HUES64 (cell line): ENCODE measurements around the gene KHK.
A peak's percentile ranks its signal among the peaks of the same experiment; 100 is the strongest.

Experiments
- H3K27ac ChIP-seq: 2 replicates; pipeline ENCODE4 v1.7.0; 2013; ENCODE audit warnings: low read depth, low read length, inconsistent platforms
- H3K27me3 ChIP-seq: 2 replicates; pipeline ENCODE4 v1.6.1; 2013; ENCODE audit warnings: mild to moderate bottlenecking, low read length; ENCODE audit not compliant: insufficient read depth
- H3K36me3 ChIP-seq: 2 replicates; pipeline ENCODE4 v1.6.1; 2013; ENCODE audit warnings: mild to moderate bottlenecking, low read length; ENCODE audit not compliant: insufficient read depth
- H3K4me1 ChIP-seq: 2 replicates; pipeline ENCODE4 v1.6.1; 2013; ENCODE audit warnings: mild to moderate bottlenecking, low read length, moderate library complexity; ENCODE audit not compliant: insufficient read depth
- H3K4me3 ChIP-seq: 2 replicates; pipeline ENCODE4 v1.5.1; 2013; ENCODE audit warnings: mild to moderate bottlenecking, low read length, moderate library complexity
- H3K9ac ChIP-seq: 2 replicates; pipeline ENCODE4 v1.6.1; 2013; ENCODE audit warnings: mild to moderate bottlenecking, low read depth, low read length
- H3K9me3 ChIP-seq: 2 replicates; pipeline ENCODE4 v1.6.1; 2013; ENCODE audit warnings: low read depth, low read length; ENCODE audit not compliant: insufficient read depth
- WGBS: fragments of 150-250, 120-280 bp; methylation state at CpG from one replicate; pipeline ENCODE4 v1.1.7; 2013; ENCODE audit warnings: missing lambda C conversion rate; 5-methylcytosine and 5-hydroxymethylcytosine counted together

Gene KHK

DNA sequence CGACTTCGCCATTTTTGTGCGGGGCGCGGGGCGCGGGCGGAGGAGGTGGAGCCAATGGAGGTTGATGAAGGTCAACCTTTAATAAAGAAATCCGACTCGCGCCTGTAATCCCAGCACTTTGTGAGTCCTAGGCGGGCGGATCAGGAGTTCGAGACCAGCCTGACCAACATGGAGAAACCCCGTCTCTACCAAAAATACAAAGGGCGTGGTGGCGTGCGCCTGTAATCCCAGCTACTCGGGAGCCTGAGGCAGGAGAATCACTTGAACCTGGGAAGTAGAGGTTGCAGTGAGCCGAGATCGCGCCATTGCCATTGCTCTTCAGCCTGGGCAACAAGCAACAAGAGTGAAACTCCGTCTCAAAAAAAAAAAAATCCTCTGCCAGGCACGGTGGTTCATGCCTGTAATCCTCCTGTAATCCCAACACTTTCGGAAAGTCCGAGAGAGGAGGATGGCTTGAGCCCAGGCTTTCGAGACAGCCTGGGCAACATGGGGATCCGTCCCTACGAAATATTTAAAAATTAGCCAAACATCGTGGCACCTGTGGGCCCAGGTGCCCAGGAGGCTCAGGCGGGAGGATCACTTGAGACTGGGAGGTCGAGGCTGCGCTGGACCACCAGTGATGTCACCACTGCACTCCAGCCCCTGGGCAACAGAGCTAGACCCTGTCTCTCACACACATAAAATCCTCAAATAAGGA lies 48.4 kb downstream of the KHK start:
- Histone ChIP-seq H3K27me3 (no peaks in the 10 kb centered on the region), H3K27ac (no peak overlapping the region), H3K9me3 (no peaks in the 10 kb centered on the region), H3K4me1 (peaks cover 5% of the 10 kb centered on the region; the same call in 1 of the 2 replicates), H3K9ac (no peak overlapping the region), H3K4me3 (peak overlapping the region; percentile 82), H3K36me3 (peaks cover 32% of the 10 kb centered on the region)
- WGBS: 54% methylated on average over 33 of the region's 33 CpGs

DNA sequence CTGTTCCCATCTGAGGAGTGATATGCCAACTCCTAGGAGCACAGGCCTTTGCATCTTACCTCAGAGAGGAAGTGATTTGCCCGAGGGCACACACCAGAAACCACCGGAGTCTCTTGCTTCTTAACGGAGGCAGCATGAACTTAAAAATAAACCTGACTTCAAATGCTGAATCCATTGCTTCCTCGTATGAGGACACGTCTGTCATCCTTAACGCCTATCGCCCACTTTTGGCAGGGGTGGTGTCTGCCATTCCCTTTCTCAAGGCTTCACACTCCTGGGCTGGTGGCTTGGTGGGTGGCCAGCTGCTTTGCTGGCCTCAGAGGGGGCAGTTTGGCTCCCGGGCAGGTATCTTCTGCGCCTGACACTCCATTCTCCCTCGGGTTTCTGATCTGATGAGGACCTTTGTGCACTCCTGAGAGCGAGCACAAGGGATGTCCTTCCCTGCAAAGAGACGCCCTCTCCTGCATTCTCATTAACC lies 48.9 kb downstream of the KHK start:
- no peak overlapping the region for H3K27ac ChIP-seq
- H3K9ac ChIP-seq: no peak overlapping the region
- no peak overlapping the region for H3K4me3 ChIP-seq

DNA sequence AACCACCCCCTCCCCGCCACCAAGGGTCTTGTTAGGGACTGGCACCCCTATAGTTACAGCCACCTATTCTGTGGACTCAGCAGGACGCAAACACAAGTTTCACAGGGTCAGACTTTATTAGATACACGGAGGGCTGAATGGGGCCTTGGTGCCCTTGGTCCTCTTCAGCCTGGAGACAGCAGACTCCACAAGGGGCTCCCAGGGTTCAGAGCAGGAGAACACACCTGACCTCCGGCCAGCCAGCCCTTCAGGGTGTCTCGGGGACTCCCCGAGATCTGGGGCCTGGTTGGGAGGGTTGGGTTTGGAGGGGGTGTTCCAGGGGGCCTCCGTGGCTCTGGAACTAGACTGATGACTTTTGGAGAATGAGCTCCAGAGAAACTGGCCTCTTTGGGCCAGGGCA lies 50.2 kb downstream of the KHK start:
- H3K36me3 ChIP-seq: peaks cover 14% of the 10 kb centered on the region
- H3K27ac ChIP-seq: no peak overlapping the region
- peaks cover 5% of the 10 kb centered on the region; the same call in 1 of the 2 replicates for H3K4me1 ChIP-seq
- H3K27me3 ChIP-seq: no peaks in the 10 kb centered on the region
- H3K9ac ChIP-seq: no peak overlapping the region
- 94% methylated on average over 7 of the region's 7 CpGs for WGBS
- H3K4me3 ChIP-seq: no peak overlapping the region
- H3K9me3 ChIP-seq: no peaks in the 10 kb centered on the region

More for the DNA sequence above, 48.9 kb downstream of the KHK start:
- Histone ChIP-seq H3K4me1 (peaks cover 5% of the 10 kb centered on the region; the same call in 1 of the 2 replicates), H3K27me3 (no peaks in the 10 kb centered on the region), H3K9me3 (no peaks in the 10 kb centered on the region), H3K36me3 (peaks cover 26% of the 10 kb centered on the region)
- 94% methylated on average over 12 of the region's 12 CpGs for WGBS

DNA sequence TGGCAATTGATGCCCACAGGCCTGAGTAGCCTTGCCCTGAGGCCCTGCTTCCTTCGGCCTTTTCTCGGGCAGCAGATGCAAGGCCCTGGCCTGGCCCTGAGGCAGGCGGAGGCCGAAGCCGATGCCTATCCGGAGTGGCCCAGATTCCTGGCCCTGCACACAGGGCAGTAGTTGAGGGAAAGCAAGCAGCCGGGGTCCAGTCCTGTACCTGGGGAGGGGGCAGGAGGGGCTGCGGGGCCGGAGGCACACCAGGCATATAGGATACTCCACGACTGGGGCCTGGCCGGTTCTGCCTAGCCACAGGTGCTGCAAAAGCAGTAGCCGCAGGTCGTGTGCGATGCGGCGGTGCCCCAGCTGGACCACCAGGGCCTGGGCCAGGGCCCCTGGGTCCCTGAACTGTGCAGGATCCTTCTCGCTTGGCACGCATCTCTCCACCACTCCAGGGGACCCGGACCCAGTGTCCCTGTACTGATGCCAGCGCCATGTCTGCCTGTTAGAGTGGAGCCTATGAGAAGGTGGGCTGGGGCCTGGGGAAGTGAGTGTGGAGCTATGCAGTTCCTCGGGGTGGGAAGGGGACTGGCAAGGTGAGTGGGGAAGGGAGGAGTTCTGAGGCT lies 50.9 kb downstream of the KHK start:
- H3K9me3 ChIP-seq: no peaks in the 10 kb centered on the region
- H3K9ac ChIP-seq: no peak overlapping the region
- H3K36me3 ChIP-seq: peaks cover 7% of the 10 kb centered on the region
- no peaks in the 10 kb centered on the region for H3K27me3 ChIP-seq
- H3K27ac ChIP-seq: no peak overlapping the region
- peaks cover 5% of the 10 kb centered on the region; the same call in 1 of the 2 replicates for H3K4me1 ChIP-seq
- 94% methylated on average over 21 of the region's 21 CpGs for WGBS
- no peak overlapping the region for H3K4me3 ChIP-seq

DNA sequence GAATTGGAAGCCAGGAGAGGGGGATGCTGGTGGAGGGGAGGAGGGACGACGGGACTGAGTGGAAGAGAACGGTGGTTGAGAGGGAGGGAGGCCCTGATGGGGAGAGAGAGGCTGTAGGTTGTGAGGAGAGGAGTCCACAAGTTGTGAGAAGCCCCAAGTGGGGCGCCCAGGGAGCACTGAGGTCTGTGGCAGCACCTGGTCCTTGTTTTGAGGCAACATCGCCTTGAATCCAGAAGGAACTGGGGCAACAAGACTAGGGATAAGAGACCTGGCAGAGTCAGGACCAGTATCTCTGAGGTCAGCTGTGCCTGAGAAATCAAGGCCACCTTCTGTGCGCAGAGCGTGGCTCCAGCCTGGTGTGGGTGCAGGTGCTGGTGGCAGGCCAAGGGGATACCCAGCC lies 51.5 kb downstream of the KHK start:
- H3K27ac ChIP-seq: no peak overlapping the region
- no peak overlapping the region for H3K4me3 ChIP-seq
- H3K4me1 ChIP-seq: peaks cover 3% of the 10 kb centered on the region; the same call in 1 of the 2 replicates
- no peaks in the 10 kb centered on the region for H3K9me3 ChIP-seq
- H3K9ac ChIP-seq: no peak overlapping the region
- no peaks in the 10 kb centered on the region for H3K27me3 ChIP-seq
- WGBS: 87% methylated on average over 7 of the region's 7 CpGs
- H3K36me3 ChIP-seq: peaks cover under 1% of the 10 kb centered on the region; the same call in 1 of the 2 replicates

DNA sequence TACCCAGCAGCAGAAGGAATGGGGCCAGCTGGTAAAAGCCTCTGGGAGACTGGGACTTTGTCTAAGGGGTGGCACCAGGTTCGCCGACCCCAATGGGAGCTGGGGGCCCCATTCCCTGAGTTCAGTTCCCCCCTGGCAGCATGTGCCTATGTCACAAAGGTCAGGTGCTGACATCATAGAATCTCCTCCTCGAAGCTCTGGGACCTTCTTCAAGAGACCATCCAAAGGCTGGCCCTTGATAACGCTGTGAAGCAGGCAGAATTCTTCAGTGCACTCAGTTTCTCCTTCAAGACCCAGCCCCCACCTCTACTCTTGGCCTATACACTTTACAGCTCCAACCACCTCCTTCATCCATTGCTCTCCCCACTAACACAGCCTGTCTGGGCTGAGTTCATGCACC lies 52.7 kb downstream of the KHK start, which contains the start of gene PRR30:
TSS of gene PRR30 (minus strand) at position 101 of the 400 bp plus-strand sequence. CDS start 1,081 bp downstream, outside the sequence.
- Histone ChIP-seq H3K9me3 (no peaks in the 10 kb centered on the region), H3K27me3 (no peaks in the 10 kb centered on the region), H3K4me3 (no peak within 1 kb of the TSS), H3K9ac (no peak within 1 kb of the TSS), H3K36me3 (no peaks in the 10 kb centered on the region), H3K27ac (no peak within 1 kb of the TSS), H3K4me1 (no peaks in the 10 kb centered on the region)
- WGBS: 87% methylated on average over 4 of the region's 4 CpGs

DNA sequence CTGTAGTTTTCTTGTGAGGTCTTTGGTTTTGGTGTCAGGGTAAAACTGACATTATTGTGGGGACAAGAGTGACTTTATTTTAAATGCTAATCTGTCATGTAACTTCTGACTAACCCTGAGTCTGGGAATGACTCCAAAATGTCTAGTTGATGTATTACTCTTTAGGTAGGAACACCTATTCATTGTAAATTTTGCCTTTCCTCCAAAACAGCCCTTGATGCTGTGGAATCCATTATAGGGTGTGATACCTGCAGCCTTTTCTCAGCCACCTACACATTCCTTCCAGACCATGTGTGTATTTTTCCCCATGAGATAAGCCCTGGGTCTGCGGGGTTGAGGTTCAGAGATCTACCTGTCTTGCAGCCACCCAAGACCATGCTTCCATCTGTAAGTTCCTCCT lies 56.7 kb downstream of the KHK start:
- no peaks in the 10 kb centered on the region for H3K4me1 ChIP-seq
- no peak overlapping the region for H3K27ac ChIP-seq
- H3K9ac ChIP-seq: no peak overlapping the region
- no peaks in the 10 kb centered on the region for H3K9me3 ChIP-seq
- no peaks in the 10 kb centered on the region for H3K36me3 ChIP-seq
- H3K4me3 ChIP-seq: no peak overlapping the region
- 93% methylated on average over 1 of the region's 1 CpG for WGBS
- no peaks in the 10 kb centered on the region for H3K27me3 ChIP-seq

DNA sequence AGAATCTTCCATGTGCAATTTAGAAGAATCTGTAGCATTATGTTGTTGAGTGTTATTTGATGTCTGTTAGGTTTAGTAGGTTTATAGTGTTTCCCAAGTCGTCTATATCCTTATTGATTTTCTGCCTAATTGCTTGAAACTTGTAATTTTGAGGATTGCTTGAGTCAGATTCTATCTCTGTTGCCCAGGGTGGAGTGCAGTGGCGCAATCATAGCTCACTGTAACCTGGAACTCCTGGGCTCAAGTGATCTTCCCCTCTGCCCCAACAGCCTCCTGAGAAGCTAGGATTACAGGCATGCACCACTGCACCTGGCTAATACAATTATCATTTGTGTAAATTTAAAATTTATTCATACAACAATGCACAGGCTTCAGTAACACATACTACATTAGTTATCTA lies 59.1 kb downstream of the KHK start:
- no peak overlapping the region for H3K27ac ChIP-seq
- no peak overlapping the region for H3K9ac ChIP-seq
- no peaks in the 10 kb centered on the region for H3K4me1 ChIP-seq
- H3K9me3 ChIP-seq: no peaks in the 10 kb centered on the region
- H3K36me3 ChIP-seq: no peaks in the 10 kb centered on the region
- 95% methylated on average over 2 of the region's 2 CpGs for WGBS
- H3K27me3 ChIP-seq: no peaks in the 10 kb centered on the region
- no peak overlapping the region for H3K4me3 ChIP-seq

DNA sequence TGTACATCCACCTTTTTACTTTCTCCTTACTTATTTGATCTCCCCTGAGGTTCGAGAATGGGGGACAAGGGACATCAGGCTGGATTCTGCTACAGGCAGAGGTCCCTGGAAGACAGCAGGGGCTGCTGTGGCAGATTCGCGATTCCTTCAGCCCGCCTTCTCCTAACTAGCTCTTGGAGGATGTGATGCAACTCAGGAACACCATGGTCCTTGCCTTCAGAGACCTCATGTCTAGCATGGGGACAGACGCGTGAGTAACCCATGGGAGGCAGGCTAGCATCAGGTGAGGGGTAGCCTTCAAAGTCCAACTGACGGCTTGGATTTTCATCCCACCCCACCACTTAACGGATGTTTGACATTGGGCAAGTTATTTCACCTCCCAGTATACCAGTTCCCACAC lies 61.4 kb downstream of the KHK start:
- no peaks in the 10 kb centered on the region for H3K9me3 ChIP-seq
- no peak overlapping the region for H3K9ac ChIP-seq
- no peaks in the 10 kb centered on the region for H3K36me3 ChIP-seq
- no peaks in the 10 kb centered on the region for H3K27me3 ChIP-seq
- H3K4me3 ChIP-seq: no peak overlapping the region
- H3K27ac ChIP-seq: no peak overlapping the region
- no peaks in the 10 kb centered on the region for H3K4me1 ChIP-seq
- 93% methylated on average over 8 of the region's 8 CpGs for WGBS

DNA sequence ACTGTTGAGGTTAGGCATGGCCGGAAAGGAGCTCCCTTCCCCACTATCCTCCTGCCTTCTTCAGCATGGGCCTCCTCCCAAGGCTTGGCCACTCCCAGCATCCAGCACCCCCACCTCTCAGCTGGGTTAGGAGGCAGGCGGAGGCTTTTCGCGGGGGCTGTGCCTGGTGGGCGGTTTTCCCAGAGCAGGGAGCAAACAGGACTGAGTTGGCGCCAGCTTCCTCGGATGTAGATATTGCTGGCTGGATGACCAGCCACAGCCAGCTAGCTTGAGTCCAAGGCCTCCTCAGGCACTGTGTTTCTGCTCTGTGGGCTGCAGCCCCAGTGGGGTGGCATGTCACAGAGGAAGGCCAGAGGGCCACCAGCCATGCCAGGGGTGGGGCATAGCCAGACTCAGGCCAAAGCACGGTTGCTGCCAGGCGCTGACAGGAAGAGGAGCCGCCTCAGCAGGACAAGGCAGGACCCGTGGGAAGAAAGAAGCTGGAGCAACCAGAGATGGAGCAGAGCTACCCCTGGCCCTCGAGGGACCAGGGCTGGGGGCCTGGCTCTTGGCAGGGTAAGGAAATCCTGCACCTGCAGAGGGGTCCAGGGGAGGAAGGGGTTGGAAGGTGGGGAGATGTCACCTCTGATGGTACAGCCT lies 62.3 kb downstream of the KHK start, which contains the start of gene TCF23:
TSS of gene TCF23 (plus strand) at position 204 of the 639 bp plus-strand sequence. CDS start at position 334, 130 bp downstream.
- Histone ChIP-seq H3K36me3 (no peaks in the 10 kb centered on the region), H3K27ac (no peak within 1 kb of the TSS), H3K4me3 (no peak within 1 kb of the TSS), H3K4me1 (no peaks in the 10 kb centered on the region), H3K9me3 (no peaks in the 10 kb centered on the region), H3K27me3 (no peaks in the 10 kb centered on the region), H3K9ac (no peak within 1 kb of the TSS)
- 89% methylated on average over 12 of the region's 12 CpGs for WGBS
